ENCODE results near the gene KCNJ18.
"Not testable (repeated sequence)": the region's sequence is repeated elsewhere in the genome, so short reads cannot be mapped to it uniquely, and the experiment has no call there.

The KCNJ18 gene

GRCh38 chr17:21670361-21671155 lies 21.8 kb upstream of the KCNJ18 start:
- not testable (repeated sequence) for DNase-seq (ENCODE audit: low read depth in 1 of 2, low spot score in 1 of 2)

- DNase-seq (ENCODE audit: low read depth in 1 of 2, low spot score in 1 of 2): not testable (repeated sequence)
These were observed 20.9 kb upstream of the KCNJ18 start for GRCh38 chr17:21671437-21671836.

GRCh38 chr17:21671871-21672270 lies 20.5 kb upstream of the KCNJ18 start:
- DNase-seq (ENCODE audit: low read depth in 1 of 2, low spot score in 1 of 2): not testable (repeated sequence)

- not testable (repeated sequence) for DNase-seq (ENCODE audit: low read depth in 1 of 2, low spot score in 1 of 2)
These were observed 18.7 kb upstream of the KCNJ18 start for GRCh38 chr17:21673451-21674241.

GRCh38 chr17:21674242-21674731 lies 18.0 kb upstream of the KCNJ18 start:
- no peak for DNase-seq (ENCODE audit: low read depth in 1 of 2, low spot score in 1 of 2)

- DNase-seq (ENCODE audit: low read depth in 1 of 2, low spot score in 1 of 2): not testable (repeated sequence)
These were observed 17.2 kb upstream of the KCNJ18 start for GRCh38 chr17:21674891-21675738.

- DNase-seq (ENCODE audit: low read depth in 1 of 2, low spot score in 1 of 2): not testable (repeated sequence)
These were observed 16.6 kb upstream of the KCNJ18 start for GRCh38 chr17:21675739-21676130.

GRCh38 chr17:21676281-21677111 lies 15.8 kb upstream of the KCNJ18 start:
- DNase-seq (ENCODE audit: low read depth in 1 of 2, low spot score in 1 of 2): no peak

- DNase-seq (ENCODE audit: low read depth in 1 of 2, low spot score in 1 of 2): no peak
These were observed 15.0 kb upstream of the KCNJ18 start for GRCh38 chr17:21677126-21677910.

- no peak for DNase-seq (ENCODE audit: low read depth in 1 of 2, low spot score in 1 of 2)
These were observed 14.4 kb upstream of the KCNJ18 start for GRCh38 chr17:21677911-21678310.

- DNase-seq (ENCODE audit: low read depth in 1 of 2, low spot score in 1 of 2): no peak
These were observed 13.8 kb upstream of the KCNJ18 start for GRCh38 chr17:21678393-21679081.

GRCh38 chr17:21679256-21680146 lies 12.8 kb upstream of the KCNJ18 start:
- no peak for DNase-seq (ENCODE audit: low read depth in 1 of 2, low spot score in 1 of 2)

GRCh38 chr17:21680366-21680765 lies 12.0 kb upstream of the KCNJ18 start:
- DNase-seq (ENCODE audit: low read depth in 1 of 2, low spot score in 1 of 2): no peak

- DNase-seq (ENCODE audit: low read depth in 1 of 2, low spot score in 1 of 2): not testable (repeated sequence)
These were observed 11.4 kb upstream of the KCNJ18 start for GRCh38 chr17:21680850-21681351.

- DNase-seq (ENCODE audit: low read depth in 1 of 2, low spot score in 1 of 2): not testable (repeated sequence)
These were observed 10.7 kb upstream of the KCNJ18 start for GRCh38 chr17:21681576-21681975.

- not testable (repeated sequence) for DNase-seq (ENCODE audit: low read depth in 1 of 2, low spot score in 1 of 2)
These were observed 10.2 kb upstream of the KCNJ18 start for GRCh38 chr17:21682130-21682529.

- DNase-seq (ENCODE audit: low read depth in 1 of 2, low spot score in 1 of 2): not testable (repeated sequence)
These were observed 9.1 kb upstream of the KCNJ18 start for GRCh38 chr17:21683142-21683712.

Measured in stimulated activated CD4-positive, alpha-beta T cell treated with anti-CD3 and anti-CD28 coated beads, Interleukin-15, amount 100 ng/mL, for 1 hour (primary cell).